K562 (cell line): ENCODE results near the gene COG2. TPM values are rescaled to one million over a fixed set of nuclear protein-coding genes. Genes with fewer than 3 reads are reported as not detected.

ENCODE experiments used
- MAFG ChIP-seq: fragments of 450-650 bp; conservative IDR thresholded peaks from 2 replicates; pipeline ENCODE4 v1.6.1; 2016; ENCODE audit warnings: missing genetic modification characterization, missing compliant biosample characterization
- polyA plus RNA-seq, 8 experiments: library from polyadenylated mRNA; depleted of rRNA in 4 of 8; stranded (reverse) in 5 of 8; unstranded in 3 of 8; fragments of >200 nt; fragmentation: Nextera tagmentation in 2 of 8; fragmentation: Illumina TruSeq in 1 of 8; extraction: Ambion mirVana in 2 of 8; extraction: Trizol in 1 of 8; gene quantifications; 2 replicates each; pipeline versions ENCODE4 v1.2.1 to v1.2.3, GENCODE V29; 2011 to 2014; ENCODE audit warnings: inconsistent platforms in 1 of 8, missing spikeins in 1 of 8
- total RNA-seq, 7 experiments: library from RNA; depleted of rRNA in 6 of 7; stranded (reverse); fragments of >200 nt in 6 of 7; fragmentation: Illumina TruSeq in 2 of 7; extraction: Trizol in 2 of 7; gene quantifications; 2 replicates each; pipeline versions ENCODE4 v1.2.1 to v1.2.3, GENCODE V29; 2011 to 2021; ENCODE audit warnings: low replicate concordance in 1 of 7
- TF ChIP-seq, protein P1 (sequence below), 2 experiments: fragments of 450-650 bp; IDR thresholded peaks; 2 replicates each; pipeline ENCODE4 v1.6.1; 2016; ENCODE audit warnings: mild to moderate bottlenecking in 2 of 2, borderline replicate concordance in 1 of 2, low read depth in 1 of 2, moderate library complexity in 1 of 2
- TF ChIP-seq, protein P2 (sequence below): IDR thresholded peaks from 3 replicates; pipeline ENCODE4 v1.6.1; 2011; ENCODE audit warnings: borderline replicate concordance, mild to moderate bottlenecking; ENCODE audit not compliant: insufficient read length, insufficient read depth

The COG2 gene
- total and polyA plus RNA-seq, 9 of the 15 experiments (the other 6 are each of a cell fraction or from before 2014, with no cell fraction given), result 22.0 to 51.7 (median 33.3) TPM

DNA sequence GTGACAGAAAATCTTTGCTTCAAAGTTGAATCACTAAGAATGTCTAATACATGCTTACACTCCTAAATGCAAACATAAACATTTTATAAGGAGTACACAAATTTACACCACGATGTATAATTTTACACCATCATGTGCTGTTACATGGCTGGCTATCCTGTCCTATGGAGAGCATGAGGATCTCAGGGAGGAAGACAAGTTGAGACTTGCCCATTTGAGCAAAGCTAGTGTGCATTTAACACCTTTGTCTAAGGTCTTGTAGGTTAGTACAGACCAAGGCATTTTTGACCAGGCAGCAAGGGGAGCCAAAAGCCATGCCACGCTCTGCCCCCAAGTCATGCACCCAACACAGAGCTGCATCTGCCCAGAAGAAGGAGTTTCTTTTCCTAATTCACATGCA lies 14.5 kb upstream of the COG2 start (continued):
- TF ChIP-seq, protein P1, sequence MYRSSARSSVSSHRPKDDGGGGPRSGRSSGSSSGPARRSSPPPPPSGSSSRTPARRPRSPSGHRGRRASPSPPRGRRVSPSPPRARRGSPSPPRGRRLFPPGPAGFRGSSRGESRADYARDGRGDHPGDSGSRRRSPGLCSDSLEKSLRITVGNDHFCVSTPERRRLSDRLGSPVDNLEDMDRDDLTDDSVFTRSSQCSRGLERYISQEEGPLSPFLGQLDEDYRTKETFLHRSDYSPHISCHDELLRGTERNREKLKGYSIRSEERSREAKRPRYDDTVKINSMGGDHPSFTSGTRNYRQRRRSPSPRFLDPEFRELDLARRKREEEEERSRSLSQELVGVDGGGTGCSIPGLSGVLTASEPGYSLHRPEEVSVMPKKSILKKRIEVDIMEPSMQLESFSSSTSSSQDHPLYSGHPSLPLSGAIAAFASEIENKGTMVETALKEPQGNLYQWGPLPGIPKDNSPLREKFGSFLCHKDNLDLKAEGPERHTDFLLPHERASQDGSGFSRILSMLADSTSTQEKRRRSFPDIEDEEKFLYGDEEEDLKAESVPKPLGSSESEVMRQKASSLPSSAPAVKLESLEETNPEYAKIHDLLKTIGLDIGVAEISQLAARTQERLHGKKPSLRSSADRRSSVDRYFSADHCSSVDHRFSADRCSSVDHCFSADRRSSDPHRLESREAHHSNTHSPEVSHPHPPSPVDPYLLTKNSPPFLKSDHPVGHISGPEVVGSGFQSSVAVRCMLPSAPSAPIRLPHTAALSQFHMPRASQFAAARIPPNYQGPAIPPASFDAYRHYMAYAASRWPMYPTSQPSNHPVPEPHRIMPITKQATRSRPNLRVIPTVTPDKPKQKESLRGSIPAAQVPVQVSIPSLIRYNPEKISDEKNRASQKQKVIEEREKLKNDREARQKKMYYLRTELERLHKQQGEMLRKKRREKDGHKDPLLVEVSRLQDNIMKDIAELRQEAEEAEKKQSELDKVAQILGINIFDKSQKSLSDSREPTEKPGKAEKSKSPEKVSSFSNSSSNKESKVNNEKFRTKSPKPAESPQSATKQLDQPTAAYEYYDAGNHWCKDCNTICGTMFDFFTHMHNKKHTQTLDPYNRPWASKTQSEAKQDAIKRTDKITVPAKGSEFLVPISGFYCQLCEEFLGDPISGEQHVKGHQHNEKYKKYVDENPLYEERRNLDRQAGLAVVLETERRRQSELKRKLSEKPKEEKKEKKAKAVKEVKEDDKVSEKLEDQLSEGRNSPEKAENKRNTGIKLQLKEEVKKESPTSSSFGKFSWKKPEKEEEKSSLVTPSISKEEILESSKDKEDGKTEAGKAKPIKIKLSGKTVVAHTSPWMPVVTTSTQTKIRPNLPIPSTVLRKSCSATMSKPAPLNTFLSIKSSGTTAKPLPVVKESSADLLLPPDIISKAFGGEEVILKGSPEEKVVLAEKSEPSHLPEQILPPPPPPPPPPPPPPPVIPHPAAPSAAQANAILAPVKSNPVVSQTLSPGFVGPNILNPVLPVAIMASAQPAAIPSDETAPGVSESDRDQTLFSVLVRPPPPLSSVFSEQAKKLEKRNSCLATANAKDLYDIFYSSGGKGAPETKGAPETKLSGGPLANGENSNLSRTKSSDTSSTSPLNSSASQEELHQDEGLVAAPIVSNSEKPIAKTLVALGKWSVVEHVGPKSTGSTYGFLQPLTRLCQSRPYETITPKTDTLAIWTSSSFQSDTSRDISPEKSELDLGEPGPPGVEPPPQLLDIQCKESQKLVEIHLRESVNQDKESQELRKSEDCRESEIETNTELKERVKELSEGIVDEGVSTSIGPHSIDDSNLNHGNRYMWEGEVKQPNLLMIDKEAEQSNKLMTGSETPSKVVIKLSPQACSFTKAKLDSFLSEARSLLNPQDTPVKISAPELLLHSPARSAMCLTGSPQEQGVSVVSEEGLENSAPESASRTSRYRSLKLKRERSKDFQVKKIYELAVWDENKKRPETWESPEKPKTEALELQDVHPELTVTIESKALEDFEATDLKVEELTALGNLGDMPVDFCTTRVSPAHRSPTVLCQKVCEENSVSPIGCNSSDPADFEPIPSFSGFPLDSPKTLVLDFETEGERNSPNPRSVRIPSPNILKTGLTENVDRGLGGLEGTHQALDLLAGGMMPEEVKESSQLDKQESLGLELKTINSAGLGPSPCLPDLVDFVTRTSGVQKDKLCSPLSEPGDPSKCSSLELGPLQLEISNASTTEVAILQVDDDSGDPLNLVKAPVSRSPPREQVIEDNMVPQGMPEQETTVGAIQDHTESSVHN (IDR thresholded peaks at IDR 0.05; ENCODE audit: borderline replicate concordance in 1 of 2, low read depth in 1 of 2), result no peak
- TF ChIP-seq, protein P2, sequence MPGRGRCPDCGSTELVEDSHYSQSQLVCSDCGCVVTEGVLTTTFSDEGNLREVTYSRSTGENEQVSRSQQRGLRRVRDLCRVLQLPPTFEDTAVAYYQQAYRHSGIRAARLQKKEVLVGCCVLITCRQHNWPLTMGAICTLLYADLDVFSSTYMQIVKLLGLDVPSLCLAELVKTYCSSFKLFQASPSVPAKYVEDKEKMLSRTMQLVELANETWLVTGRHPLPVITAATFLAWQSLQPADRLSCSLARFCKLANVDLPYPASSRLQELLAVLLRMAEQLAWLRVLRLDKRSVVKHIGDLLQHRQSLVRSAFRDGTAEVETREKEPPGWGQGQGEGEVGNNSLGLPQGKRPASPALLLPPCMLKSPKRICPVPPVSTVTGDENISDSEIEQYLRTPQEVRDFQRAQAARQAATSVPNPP, result no peak
- no peak for TF ChIP-seq MAFG (tag)
